Adipose tissue (tissue), 3 donors: Measurements from ENCODE around the gene DAGLA. TPM values are rescaled to one million over a fixed set of nuclear protein-coding genes. Genes with fewer than 3 reads are reported as not detected.

Source experiments
- H3K27ac ChIP-seq: one replicate; pipeline ENCODE4 v1.5.1; 2013; ENCODE audit warnings: low read depth, low read length
- WGBS, 3 donors: extraction: QIAGEN DNeasy Blood & Tissue Kit; methylation state at CpG; one replicate each; pipeline ENCODE4 v1.1.7; 2013; 5-methylcytosine and 5-hydroxymethylcytosine counted together
- polyA plus RNA-seq, 3 donors: library from polyadenylated mRNA; stranded (reverse); fragments of 200-250 nt; gene quantifications; one replicate each; pipeline ENCODE4 v1.2.3, GENCODE V29; 2013
- donor health status: healthy with polysubstance abuse.
- donor health status: Bipolar disorder and iron deficiency.
- donor health status: healthy.

The DAGLA gene
- polyA plus RNA-seq, 3 donors, result 1.1 to 2.6 (median 2.1) TPM

DNA sequence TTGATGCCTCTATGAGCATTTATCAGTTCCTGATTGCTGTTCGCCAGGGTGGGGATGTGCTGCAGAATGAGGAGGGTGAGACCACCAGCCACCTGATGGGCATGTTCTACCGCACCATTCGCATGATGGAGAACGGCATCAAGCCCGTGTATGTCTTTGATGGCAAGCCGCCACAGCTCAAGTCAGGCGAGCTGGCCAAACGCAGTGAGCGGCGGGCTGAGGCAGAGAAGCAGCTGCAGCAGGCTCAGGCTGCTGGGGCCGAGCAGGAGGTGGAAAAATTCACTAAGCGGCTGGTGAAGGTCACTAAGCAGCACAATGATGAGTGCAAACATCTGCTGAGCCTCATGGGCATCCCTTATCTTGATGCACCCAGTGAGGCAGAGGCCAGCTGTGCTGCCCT is 115.3 kb downstream of the DAGLA start:
- WGBS, 3 donors, result 76 to 91% (median 88%) methylated on average over 12 of the region's 12 CpGs
- H3K27ac ChIP-seq, result no peak overlapping the region

DNA sequence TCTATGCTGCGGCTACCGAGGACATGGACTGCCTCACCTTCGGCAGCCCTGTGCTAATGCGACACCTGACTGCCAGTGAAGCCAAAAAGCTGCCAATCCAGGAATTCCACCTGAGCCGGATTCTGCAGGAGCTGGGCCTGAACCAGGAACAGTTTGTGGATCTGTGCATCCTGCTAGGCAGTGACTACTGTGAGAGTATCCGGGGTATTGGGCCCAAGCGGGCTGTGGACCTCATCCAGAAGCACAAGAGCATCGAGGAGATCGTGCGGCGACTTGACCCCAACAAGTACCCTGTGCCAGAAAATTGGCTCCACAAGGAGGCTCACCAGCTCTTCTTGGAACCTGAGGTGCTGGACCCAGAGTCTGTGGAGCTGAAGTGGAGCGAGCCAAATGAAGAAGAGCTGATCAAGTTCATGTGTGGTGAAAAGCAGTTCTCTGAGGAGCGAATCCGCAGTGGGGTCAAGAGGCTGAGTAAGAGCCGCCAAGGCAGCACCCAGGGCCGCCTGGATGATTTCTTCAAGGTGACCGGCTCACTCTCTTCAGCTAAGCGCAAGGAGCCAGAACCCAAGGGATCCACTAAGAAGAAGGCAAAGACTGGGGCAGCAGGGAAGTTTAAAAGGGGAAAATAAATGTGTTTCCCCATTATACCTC is 115.8 kb downstream of the DAGLA start:
- no peak overlapping the region for H3K27ac ChIP-seq
- WGBS, 3 donors, result 86 to 95% (median 94%) methylated on average over 18 of the region's 18 CpGs

Other genes with a start within 250 kb of the DAGLA start
- 1 to 10 TPM; 1.3 to 3.0 (median 2.2) TPM for gene LRRC10B, start 171.6 kb upstream of the DAGLA start, polyA plus RNA-seq
- gene SYT7, start 99.3 kb upstream of the DAGLA start, polyA plus RNA-seq, result 10 to 100 TPM in 1 of 3 donors, 1 to 10 TPM in 2; 2.4 to 11.1 (median 6.9) TPM
- gene MYRF, start 72.2 kb downstream of the DAGLA start, polyA plus RNA-seq, result 10 to 100 TPM in 1 of 3 donors, 1 to 10 TPM in 2; 4.0 to 13.4 (median 7.5) TPM
- 100 to 1,000 TPM; 163 to 234 (median 214) TPM for gene TMEM258, start 112.2 kb downstream of the DAGLA start, polyA plus RNA-seq
- 1 to 10 TPM; 4.8 to 6.5 (median 6.3) TPM for gene FEN1, start 112.5 kb downstream of the DAGLA start, polyA plus RNA-seq
- 10 to 100 TPM in 2 of 3 donors, 1 to 10 TPM in 1; 5.9 to 33.6 (median 29.6) TPM for gene FADS1, start 136.6 kb downstream of the DAGLA start, polyA plus RNA-seq
- 10 to 100 TPM; 10.2 to 42.1 (median 27.9) TPM for gene FADS2, start 147.9 kb downstream of the DAGLA start, polyA plus RNA-seq
- gene FADS3, start 211.2 kb downstream of the DAGLA start, polyA plus RNA-seq, result 100 to 1,000 TPM in 1 of 3 donors, 10 to 100 TPM in 2; 32.5 to 267 (median 64.1) TPM
- 10 to 100 TPM in 2 of 3 donors, 1 to 10 TPM in 1; 4.0 to 44.5 (median 16.4) TPM for gene RAB3IL1, start 237.2 kb downstream of the DAGLA start, polyA plus RNA-seq